H1 (cell line): ENCODE data around the gene MYBPH.

ENCODE experiments used
- ASH2L ChIP-seq: fragments of 200-600, 300-600 bp; sonication (generic); IDR thresholded peaks from one replicate; pipeline ENCODE4 v1.7.1; 2017; ENCODE audit warnings: low read length
- TF ChIP-seq, protein P1 (sequence below), 3 experiments: IDR thresholded peaks; 1 replicate in 2 of 3; 2 replicates in 1 of 3; pipeline versions ENCODE4 v1.5.1 to v1.6.1; 2011; ENCODE audit warnings: low read length in 3 of 3, mild to moderate bottlenecking in 3 of 3, inconsistent platforms in 2 of 3, low read depth in 1 of 3, moderate library complexity in 1 of 3; ENCODE audit not compliant: insufficient read depth in 1 of 3; ENCODE audit errors: control extremely low read depth in 1 of 3

DNA sequence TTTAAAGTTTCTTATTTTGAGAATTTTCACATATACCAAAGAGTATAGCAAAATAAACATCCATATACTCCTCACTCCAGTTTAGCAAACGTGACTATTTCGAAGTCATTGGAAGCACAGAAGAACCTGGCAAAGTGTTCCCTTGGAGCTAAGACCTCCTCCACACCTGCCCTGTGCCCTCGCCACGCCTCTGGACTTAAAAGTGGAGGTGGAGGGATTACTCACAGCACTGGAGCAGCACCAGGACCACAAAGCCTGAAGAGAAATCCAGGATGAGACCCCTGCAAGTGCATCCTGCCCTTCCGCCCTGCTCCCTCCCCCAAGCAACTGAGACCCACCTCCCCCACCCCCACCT is 10.4 kb upstream of the MYBPH start:
- TF ChIP-seq ASH2L: no peak
- TF ChIP-seq, protein P1, sequence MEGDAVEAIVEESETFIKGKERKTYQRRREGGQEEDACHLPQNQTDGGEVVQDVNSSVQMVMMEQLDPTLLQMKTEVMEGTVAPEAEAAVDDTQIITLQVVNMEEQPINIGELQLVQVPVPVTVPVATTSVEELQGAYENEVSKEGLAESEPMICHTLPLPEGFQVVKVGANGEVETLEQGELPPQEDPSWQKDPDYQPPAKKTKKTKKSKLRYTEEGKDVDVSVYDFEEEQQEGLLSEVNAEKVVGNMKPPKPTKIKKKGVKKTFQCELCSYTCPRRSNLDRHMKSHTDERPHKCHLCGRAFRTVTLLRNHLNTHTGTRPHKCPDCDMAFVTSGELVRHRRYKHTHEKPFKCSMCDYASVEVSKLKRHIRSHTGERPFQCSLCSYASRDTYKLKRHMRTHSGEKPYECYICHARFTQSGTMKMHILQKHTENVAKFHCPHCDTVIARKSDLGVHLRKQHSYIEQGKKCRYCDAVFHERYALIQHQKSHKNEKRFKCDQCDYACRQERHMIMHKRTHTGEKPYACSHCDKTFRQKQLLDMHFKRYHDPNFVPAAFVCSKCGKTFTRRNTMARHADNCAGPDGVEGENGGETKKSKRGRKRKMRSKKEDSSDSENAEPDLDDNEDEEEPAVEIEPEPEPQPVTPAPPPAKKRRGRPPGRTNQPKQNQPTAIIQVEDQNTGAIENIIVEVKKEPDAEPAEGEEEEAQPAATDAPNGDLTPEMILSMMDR (IDR thresholded peaks at IDR 0.05; ENCODE audit: control extremely low read depth in 1 of 3, insufficient read depth in 1 of 3, low read depth in 1 of 3, low read length in 3 of 3): no peak
